SH-SY5Y (cell line): ENCODE data around the gene GPR180.

Source experiments
- GATA2 ChIP-seq: IDR thresholded peaks from 2 replicates; pipeline ENCODE4 v1.6.1; 2011; ENCODE audit warnings: mild to moderate bottlenecking, low read depth, low read length
- GATA3 ChIP-seq: IDR thresholded peaks from 2 replicates; pipeline ENCODE4 v1.6.1; 2011; ENCODE audit warnings: low read depth, mild to moderate bottlenecking, low read length, moderate library complexity

GPR180 gene

DNA sequence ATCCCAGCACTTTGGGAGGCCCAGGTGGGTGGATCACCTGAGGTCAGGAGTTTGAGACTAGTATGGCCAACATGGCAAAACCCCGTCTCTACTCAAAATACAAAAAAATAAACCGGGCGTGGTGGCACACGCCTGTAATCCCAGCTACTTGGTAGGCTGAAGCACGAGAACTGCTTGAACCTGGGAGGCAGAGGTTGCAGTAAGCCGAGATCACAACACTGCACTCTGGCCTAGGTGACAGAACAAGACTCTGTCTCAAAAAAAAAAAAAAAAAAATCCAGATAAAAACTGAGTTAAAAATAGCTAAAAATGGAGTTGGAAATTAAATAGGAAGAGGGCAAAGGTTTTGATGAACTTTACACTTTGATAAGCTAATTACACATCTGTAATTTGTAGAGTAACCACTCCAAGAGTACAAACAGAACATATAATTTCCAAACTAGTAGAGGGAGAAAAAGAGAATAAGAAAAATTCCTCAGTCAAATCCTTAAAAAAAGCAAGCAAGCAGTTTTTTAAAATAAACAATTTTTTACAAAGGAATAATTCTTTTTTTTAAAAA lies 16.0 kb upstream of the GPR180 start:
- no peak for TF ChIP-seq GATA2
- no peak for TF ChIP-seq GATA3

DNA sequence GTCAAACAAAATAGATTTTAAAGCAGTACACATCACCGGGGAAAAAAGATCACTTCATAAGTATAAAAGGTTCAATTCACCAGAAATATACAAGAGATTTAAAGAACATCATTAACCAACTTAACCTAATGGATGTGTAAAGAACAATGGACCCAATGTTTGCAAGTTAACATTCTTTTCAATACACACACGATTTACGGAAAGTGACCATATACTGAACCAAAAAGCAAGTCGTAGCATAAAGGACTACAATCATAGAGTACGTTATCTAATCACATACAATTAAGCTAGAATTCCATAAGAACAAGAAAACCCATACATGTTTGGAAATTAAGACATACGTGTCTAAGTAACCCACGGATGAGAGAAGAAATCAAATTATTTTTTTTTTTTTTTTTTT lies 15.3 kb upstream of the GPR180 start:
- no peak for TF ChIP-seq GATA2
- no peak for TF ChIP-seq GATA3

DNA sequence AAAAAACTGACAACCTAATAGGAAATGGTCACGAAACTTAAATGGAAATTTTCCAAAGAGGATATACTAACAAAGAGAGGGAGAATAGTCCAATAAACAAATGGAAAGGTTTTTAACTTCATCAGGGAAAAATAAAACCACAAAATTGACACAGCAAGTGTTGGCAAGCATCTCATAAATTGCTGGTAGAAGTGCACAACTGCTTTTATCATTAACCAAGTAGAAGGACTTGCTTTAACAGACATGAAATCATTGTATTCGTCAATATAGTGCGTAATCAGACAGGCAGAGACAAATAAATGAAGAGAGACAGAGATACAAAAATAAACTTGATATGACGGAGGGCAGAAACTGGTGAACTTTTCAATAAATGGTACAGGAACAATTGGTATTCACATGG lies 13.1 kb upstream of the GPR180 start:
- no peak for TF ChIP-seq GATA3
- TF ChIP-seq GATA2 = no peak

DNA sequence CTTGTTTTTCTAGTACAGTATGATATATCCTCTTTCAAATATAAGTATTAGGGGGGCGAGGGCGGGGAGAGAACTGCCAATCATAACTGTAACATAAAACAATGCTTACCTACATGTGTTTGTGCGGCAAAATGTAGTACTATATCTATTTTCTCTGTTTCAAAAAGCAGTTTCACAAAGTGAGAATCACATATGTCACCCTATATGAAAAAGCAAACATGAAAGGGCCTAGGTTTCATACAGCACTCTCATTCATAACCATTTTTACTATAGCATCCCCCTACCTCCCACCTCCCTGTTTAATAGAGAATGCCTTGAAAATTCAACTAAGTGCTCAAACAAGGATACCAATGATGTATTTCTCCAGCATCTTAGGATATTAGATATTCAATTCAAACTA lies 10.9 kb upstream of the GPR180 start:
- TF ChIP-seq GATA2 = no peak
- no peak for TF ChIP-seq GATA3

DNA sequence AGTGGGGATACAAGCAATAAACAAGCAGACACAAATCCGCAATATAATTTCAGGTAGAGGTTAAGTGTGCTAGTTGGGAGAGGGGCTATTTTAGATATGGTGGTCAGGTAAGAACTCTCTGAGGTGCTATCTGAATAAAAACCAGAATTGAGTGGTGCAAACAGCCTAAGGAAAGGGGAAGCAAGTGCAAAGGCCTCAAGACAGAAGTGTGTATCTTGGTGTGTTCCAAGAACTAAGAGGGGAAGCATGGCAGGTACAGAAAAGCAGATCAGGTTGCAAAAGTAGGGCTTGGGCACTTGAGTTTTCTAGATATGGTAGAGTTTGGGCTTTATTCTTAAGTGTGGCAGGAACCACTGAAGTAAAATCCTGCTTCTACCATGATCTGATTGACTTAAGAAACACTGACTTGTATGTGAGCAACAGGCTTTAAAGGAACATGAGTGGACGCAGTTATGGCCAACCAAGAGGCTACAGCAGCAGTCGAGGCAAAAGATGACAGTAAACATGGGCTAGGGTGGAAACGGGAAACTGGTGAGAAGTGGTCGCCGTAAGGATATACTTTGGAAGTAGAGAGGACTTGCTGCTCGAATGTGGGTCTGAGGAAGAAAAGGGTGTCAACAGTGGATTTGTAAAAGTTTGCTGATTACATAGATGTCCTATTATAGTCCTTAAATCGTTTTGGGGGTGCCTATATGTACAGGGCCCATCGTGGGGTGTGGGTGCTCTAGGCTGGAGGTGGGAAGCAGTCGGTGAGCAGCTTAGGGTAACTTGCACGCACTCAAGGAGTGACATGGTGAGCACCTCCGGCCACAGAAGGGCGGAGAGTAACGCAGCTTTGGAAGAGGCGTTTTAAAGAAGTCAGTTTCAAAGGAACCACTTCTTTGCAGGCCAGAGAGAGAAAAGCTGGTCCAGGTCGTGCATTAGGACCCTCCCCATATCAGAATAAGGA lies 6.4 kb upstream of the GPR180 start:
- TF ChIP-seq GATA2 = no peak
- no peak for TF ChIP-seq GATA3

DNA sequence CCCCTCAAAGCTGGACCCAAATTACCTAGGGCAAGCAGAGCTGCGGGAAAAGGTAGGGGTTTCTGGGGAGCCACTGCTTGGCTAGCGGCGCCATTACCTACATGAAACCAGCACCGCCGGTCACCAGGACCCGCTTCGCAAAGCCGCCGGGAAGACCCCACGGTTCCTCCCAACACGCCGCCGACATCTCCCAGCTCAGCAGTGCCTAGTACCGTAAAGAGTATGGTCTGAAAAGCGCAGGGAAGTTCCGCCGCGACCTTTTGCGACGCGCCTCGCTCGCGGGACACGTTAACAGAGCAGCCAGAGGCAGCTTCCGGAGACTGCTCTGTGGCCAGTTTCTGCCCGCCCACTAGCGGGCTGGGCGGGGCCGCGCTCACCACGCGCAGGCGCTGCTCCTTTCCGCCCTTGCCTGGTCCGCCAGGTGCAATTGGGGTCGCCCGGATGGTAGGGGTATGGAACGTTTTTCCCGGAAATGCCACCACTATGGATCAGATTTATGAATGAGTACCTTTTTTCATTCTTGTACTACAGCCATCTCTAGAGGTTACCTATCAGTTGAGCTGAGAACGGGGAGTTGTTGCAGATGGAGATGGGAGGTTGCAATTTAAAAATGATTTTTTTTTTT lies 5.6 kb upstream of the GPR180 start, which contains the start of gene TGDS:
TGDS (minus strand) TSS at position 203 of the 625 bp plus-strand sequence; CDS start at position 187, 16 bp downstream.
- TF ChIP-seq GATA3 (no peak), GATA2 (no peak)

DNA sequence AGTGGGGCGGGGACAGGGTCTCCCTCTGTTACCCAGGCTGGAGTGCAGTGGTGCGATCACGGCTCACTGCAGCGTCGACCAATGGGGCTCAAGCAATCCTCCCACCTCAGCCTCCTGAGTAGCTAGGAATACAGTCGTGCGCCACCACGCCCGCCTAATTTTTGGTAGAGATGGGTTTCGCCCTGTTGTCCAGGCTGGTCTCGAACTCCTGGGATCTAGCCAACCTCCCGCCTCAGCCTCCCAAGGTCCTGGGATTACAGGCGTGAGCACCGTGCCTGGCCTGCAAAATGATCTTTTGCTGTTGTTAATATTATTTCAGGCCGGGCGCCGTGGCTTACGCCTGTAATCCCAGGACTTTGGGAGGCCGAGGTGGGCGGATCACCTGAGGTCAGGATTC lies 5.1 kb upstream of the GPR180 start:
- no peak for TF ChIP-seq GATA2
- no peak for TF ChIP-seq GATA3

DNA sequence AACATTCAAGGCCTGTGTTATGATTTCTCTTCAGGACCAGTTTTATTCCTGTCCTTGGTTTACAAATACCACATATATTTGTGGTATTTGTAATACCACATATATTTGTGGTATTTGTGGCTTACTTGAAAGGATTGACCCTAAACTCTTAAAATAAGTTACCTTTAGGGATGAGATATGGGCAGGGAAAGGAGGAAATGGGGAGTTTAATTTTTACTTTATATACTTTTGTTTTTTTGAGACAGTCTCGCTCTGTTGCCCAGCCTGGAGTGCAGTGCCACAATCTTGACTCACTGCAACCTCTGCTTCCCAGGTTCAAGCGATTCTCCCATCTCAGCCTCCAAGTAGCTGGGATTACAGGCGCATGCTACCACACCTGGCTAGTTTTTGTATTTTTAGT lies 3.4 kb upstream of the GPR180 start:
- TF ChIP-seq GATA3 (no peak), GATA2 (no peak)

DNA sequence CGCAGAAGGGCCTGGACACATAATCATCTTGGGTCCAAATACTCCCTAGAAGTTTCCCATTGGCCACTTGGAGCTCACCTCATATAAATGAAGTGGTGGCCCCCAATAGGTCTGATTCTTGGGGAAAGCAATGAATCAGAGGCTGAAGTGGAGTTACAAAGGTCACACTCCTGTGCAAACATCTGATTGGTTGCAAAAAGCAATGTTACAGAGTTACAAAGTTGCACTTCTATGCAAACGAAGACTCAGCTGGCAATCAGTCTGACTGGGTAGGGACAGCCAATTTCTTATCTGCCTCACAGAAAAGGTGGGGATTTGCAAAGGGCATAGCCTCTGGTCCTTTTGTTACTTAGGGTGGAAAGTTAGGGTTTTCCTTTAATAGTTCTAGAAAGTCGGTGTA lies 1.8 kb upstream of the GPR180 start:
- TF ChIP-seq GATA3 = no peak
- TF ChIP-seq GATA2 = no peak

DNA sequence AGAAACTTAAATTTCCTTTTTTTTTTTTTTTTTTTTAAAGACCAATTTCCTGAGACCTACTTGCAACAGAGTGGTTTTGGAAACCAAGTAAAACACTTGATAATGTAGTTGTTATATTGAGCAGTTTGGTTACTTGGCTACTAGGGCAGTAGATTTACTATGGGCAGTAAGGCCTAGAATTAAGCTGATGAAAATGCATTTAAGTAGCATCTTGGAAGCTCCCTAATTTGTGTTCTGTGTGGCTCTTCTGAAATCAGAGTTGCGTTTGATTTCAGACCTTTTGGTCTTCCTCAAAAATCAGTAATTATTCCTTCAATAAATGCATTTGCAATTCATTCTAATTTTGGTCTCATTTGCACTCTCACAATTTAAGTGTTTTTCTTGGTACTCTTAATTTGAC lies 810 bp downstream of the GPR180 start:
- TF ChIP-seq GATA2 (no peak), GATA3 (no peak)

DNA sequence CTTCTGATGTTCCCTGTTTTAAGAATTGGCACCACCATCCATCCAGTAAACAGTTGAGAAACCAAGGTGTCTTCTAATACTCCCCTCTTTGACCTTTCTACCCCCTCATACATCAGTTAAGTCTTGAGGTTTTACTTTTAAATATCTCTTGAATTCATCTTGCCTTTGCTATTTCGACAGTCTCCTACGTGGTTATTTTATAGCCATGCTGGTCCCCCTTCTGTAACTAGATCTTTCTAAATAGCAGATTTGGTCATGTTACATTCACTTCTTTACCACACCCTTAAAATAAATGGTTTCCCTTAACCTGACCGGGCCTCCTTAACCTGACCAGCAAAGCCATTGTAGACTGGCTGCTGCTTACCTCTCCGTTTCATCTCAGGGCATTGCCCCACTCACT lies 5.4 kb downstream of the GPR180 start:
- TF ChIP-seq GATA3 (no peak), GATA2 (no peak)

DNA sequence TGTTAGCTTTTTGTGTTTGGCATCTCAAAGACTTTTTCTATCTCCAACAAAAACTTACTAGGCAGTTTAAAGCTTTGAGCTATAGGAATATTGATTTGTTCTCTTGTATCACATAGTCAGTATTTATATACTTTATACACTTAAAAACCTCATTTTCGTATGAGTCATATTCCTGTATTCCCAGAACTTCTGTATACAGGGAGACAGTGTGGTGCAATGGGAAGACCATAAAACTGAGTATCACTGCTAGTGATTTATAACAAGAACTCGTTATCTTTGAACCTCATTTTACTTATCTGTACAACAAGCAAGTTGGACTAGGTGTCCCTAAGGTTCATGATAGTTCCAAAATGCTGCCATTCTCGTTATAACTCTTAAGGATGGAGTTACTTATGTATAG lies 6.3 kb downstream of the GPR180 start:
- no peak for TF ChIP-seq GATA2
- TF ChIP-seq GATA3 = no peak

DNA sequence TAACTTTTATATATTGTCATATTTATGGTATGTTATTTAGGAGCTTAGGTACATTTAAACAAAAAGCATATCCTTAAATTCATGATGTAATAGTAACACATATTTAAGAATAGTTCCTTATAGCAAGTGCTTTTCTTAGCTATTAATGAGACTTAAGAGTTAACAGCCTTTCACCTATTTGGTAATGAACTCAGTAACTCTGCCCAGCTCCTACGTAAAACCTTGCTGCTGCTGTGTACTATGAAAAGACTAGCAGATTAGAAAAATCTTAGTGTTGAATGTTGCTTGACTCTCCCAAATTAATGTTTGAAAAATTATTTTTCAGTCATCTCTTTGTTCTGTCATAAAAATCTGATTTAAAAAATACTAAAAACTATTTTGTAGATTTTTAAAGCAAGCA lies 6.9 kb downstream of the GPR180 start:
- TF ChIP-seq GATA3 (no peak), GATA2 (no peak)

DNA sequence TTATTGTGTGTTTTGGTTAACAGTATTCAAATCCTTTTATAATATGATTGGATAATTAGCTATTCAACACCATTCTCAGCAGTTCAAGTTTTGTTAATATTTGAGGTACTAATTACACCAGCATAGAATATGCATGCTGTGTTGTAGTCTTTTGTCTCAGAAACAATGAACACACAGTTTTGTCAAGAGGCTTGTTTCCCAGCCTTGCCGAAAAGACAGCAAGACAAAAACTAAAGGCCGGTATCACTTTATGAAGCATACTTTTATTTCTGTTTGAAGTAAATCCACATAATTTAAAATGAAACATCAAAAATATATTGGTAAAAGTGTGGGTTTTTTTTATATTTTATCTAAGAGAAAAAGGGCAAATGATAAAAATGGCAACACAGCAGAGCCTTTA lies 7.5 kb downstream of the GPR180 start:
- TF ChIP-seq GATA2 (no peak), GATA3 (no peak)

DNA sequence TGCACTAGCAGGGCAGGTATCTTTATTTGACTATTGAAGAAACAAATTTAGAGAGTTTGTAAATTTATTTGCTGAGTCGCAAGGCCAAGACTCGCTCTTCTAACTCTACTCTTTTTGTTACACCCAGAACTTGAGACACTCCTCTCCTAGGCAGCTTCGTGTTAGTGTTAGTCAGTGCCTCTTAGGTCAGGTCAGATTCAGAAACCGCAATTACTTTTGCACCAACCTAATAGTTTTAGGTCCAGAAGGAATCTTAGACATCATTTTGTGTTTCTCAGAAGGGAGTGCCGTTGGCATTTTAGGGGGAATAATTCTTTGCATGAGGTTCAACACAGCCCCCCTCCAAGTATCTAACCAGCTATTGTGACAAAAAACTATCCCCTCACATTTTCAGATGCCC lies 8.8 kb downstream of the GPR180 start:
- TF ChIP-seq GATA2 = no peak
- TF ChIP-seq GATA3 = no peak
